ENCODE results near the gene SLC22A16. TPM values are rescaled to one million over a fixed set of nuclear protein-coding genes. Genes with fewer than 3 reads are reported as not detected.

SLC22A16 gene
- total and polyA plus RNA-seq, 2 of the 8 experiments (the other 6 are each of a cell fraction or from before 2014, with no cell fraction given), result not detected

DNA sequence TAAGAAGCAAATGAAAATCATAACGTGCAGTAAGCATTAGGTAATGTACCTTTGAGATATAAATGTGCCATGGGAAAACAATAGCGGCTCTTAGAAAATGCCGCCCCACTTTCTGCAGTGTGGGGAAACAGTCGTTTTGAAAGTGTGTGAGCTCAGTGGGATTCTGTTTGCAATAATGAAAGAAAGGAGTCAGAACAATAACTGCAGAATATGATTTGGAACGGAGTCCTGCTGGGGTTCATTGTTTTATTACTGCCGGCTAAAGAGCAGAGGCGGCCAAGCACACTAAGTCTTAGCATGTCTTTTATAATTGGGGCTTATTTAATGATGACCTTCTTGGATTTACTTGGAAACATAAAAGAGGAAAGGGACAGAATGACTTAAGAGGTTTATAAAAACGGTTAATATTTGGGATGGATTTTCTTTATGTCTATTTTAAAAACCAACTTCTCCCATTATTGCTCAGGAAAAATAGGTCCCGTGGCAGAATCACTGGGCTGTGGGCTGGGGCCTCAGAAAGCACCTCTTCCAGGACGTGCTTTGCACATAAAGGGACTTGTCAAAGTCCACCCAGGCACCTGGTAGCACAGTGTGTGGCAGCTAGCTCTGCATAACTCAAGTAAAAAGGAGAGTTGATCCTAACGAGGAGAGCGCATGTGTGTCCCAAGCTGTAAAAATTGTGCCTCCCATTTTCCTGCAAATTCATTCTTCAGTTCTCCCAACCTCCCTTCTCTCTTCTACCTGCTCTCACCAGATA lies 44.0 kb upstream of the SLC22A16 start:
- no peaks in the 10 kb centered on the region for H3K27me3 ChIP-seq (replicated peaks in 1 of 4; ENCODE audit: control insufficient read depth in 3 of 4, extremely low read depth in 1 of 4, insufficient read depth in 3 of 4, low read length in 3 of 4)
- H3K18ac ChIP-seq (ENCODE audit: extremely low read depth, low read length), result no peak overlapping the region
- no peak overlapping the region for H3K23ac ChIP-seq (ENCODE audit: insufficient read length)
- no peak overlapping the region for H4K91ac ChIP-seq (replicated peaks; ENCODE audit: insufficient read length, low read length)
- no peak for DNase-seq (ENCODE audit: low read depth in 1 of 2, low spot score in 2 of 2)
- H3K4ac ChIP-seq (replicated peaks; ENCODE audit: insufficient read length, low read depth, low read length), result no peak overlapping the region
- H2BK120ac ChIP-seq (replicated peaks; ENCODE audit: low read depth, low read length), result no peak overlapping the region
- H3K9ac ChIP-seq (replicated peaks in 1 of 4; ENCODE audit: extremely low read depth in 1 of 4, low read depth in 3 of 4, low read length in 3 of 4), result no peak overlapping the region
- H2AFZ ChIP-seq (ENCODE audit: low read length), result 0 out of 2 replicates have a peak overlapping the region, but pooled peaks have one; percentile 71
- 68% methylated on average over 12 of the region's 12 CpGs; no CpG with 5 or more reads in 1 of the 2 experiments for WGBS, 2 experiments (ENCODE audit: extremely low coverage in 1 of 2, insufficient coverage in 1 of 2, insufficient read length in 1 of 2, insufficient replicate concordance in 2 of 2, low coverage in 1 of 2, low lambda C conversion rate in 2 of 2, missing lambda C conversion rate in 1 of 2)
- ChIA-PET POLR2A (ENCODE audit: partially characterized antibody) (no interaction called here), CTCF (ENCODE audit: partially characterized antibody) (interaction anchor here (0.6 to 2.0 kb wide), 4 partner anchors 9 to 429 kb away, joined by 3 to 9 read pairs (median 4); no protein-coding TSS in a partner anchor)
- TF ChIP-seq RFX5 (IDR thresholded peaks at IDR 0.05; ENCODE audit: borderline replicate concordance, low read depth, low read length) (no peak), CEBPB (IDR thresholded peaks at IDR 0.05; ENCODE audit: low read depth, low read length) (no peak), NRF1 (IDR thresholded peaks at IDR 0.05; ENCODE audit: low read depth, low read length) (no peak), SIRT6 (IDR thresholded peaks at IDR 0.05; ENCODE audit: low read length) (no peak), CHD1 (IDR thresholded peaks at IDR 0.05; ENCODE audit: low read depth, low read length) (no peak)
- no peak overlapping the region for H2BK12ac ChIP-seq (ENCODE audit: low read depth, low read length)
- no peaks in the 10 kb centered on the region for H3K79me2 ChIP-seq (ENCODE audit: control insufficient read depth in 1 of 2, insufficient read depth in 2 of 2, low read length in 2 of 2)
- H3K27ac ChIP-seq (ENCODE audit: low read depth, low read length), result no peak overlapping the region
- no peak overlapping the region for H2BK20ac ChIP-seq (ENCODE audit: low read length)
- H3K14ac ChIP-seq (ENCODE audit: insufficient read length), result no peak overlapping the region
- no peaks in the 10 kb centered on the region for H4K20me1 ChIP-seq (replicated peaks in 1 of 2; ENCODE audit: control insufficient read depth in 1 of 2, insufficient read depth in 2 of 2, low read length in 2 of 2)
- peaks cover 0 to 3% (median 0%) of the 10 kb centered on the region in 4 experiments; a peak in 3 of 7 replicates for H3K4me1 ChIP-seq (replicated peaks in 1 of 4; ENCODE audit: control insufficient read depth in 3 of 4, insufficient read depth in 4 of 4, low read length in 3 of 4)
- FAIRE-seq, result no peak
- no peak overlapping the region for H2BK5ac ChIP-seq (ENCODE audit: low read depth, low read length)
- H4K8ac ChIP-seq (ENCODE audit: extremely low read depth, insufficient read depth, low read length), result no peak overlapping the region
- no peak overlapping the region for H3K56ac ChIP-seq (replicated peaks; ENCODE audit: insufficient read length, low read depth, low read length)
- no peak overlapping the region for H2BK15ac ChIP-seq (ENCODE audit: low read length)
- H4K5ac ChIP-seq (ENCODE audit: insufficient read length, low read depth, low read length), result no peak overlapping the region
- H3K36me3 ChIP-seq (ENCODE audit: control insufficient read depth in 2 of 4, insufficient read depth in 4 of 4, low read length in 3 of 4), result no peaks in the 10 kb centered on the region
- H3K4me2 ChIP-seq (ENCODE audit: insufficient read depth in 1 of 2, low read depth in 2 of 2, low read length in 2 of 2), result no peak overlapping the region
- H3K9me3 ChIP-seq (ENCODE audit: insufficient read depth in 2 of 2, low read depth in 1 of 2, low read length in 1 of 2), result no peaks in the 10 kb centered on the region
- H3K79me1 ChIP-seq (ENCODE audit: low read depth, low read length), result no peaks in the 10 kb centered on the region
- H3K23me2 ChIP-seq (ENCODE audit: low read depth, low read length), result no peaks in the 10 kb centered on the region
- H3K4me3 ChIP-seq (ENCODE audit: extremely low read depth in 1 of 4, insufficient read depth in 2 of 4, low read depth in 3 of 4, low read length in 4 of 4), result no peak overlapping the region
- no peak overlapping the region for H2AK5ac ChIP-seq (ENCODE audit: low read depth, low read length)
